ENCODE results near the gene ITPR1. TPM values are rescaled to one million over a fixed set of nuclear protein-coding genes. Genes with fewer than 3 reads are reported as not detected.

ITPR1 gene
- total RNA-seq, 4 donors from 2014 or later = 210 to 261 (median 232) TPM

- Histone ChIP-seq H3K27me3 (no peaks in the 10 kb centered on the region), H3K4me3 (replicated peaks in 1 of 3) (no peak overlapping the region), H3K27ac (peak overlapping the region; percentile 73 to 82 (median 77)), H3K4me1 (peaks cover 34 to 42% of the 10 kb centered on the region in 2 donors), H3K9me3 (no peaks in the 10 kb centered on the region), H3K36me3 (no peaks in the 10 kb centered on the region)
- intact Hi-C loops (cut with DNase I) = no loop called here
- 28% methylated on average over 10 of the region's 10 CpGs for WGBS, 2 donors
- peak; percentile 81 to 87 for DNase-seq
- peak in 3 of 6 experiments; percentile 8 to 43 (median 41) for TF ChIP-seq CTCF (IDR thresholded peaks at IDR 0.05)
- peak in 1 of 2 donors; percentile 36 for TF ChIP-seq POLR2A (IDR thresholded peaks at IDR 0.05)
These were observed 134.7 kb downstream of the ITPR1 start for GRCh38 chr3:4627651-4628375.

GRCh38 chr3:4629095-4630007 lies 136.2 kb downstream of the ITPR1 start:
- TF ChIP-seq CTCF (IDR thresholded peaks at IDR 0.05) = no peak
- no peak for TF ChIP-seq POLR2A (IDR thresholded peaks at IDR 0.05)
- Histone ChIP-seq H3K36me3 (no peaks in the 10 kb centered on the region), H3K27me3 (no peaks in the 10 kb centered on the region), H3K4me3 (replicated peaks in 1 of 3) (no peak overlapping the region), H3K9me3 (no peaks in the 10 kb centered on the region), H3K27ac (peak overlapping the region; percentile 67 to 82 (median 73)), H3K4me1 (peaks cover 38 to 49% of the 10 kb centered on the region in 2 donors)
- DNase-seq = no peak
- 90% methylated on average over 9 of the region's 9 CpGs for WGBS, 2 donors
- intact Hi-C loops (cut with DNase I) = loop anchor here (5.0 to 10.0 kb wide), 2 partner anchors 137 to 165 kb away; partner anchors contain the start of genes ITPR1 and SUMF1

- no peak for DNase-seq
- Histone ChIP-seq H3K27me3 (no peaks in the 10 kb centered on the region), H3K27ac (peak overlapping the region; percentile 49 to 74 (median 56)), H3K9me3 (no peaks in the 10 kb centered on the region), H3K36me3 (no peaks in the 10 kb centered on the region), H3K4me1 (peaks cover 29 to 46% of the 10 kb centered on the region in 2 donors), H3K4me3 (replicated peaks in 1 of 3) (no peak overlapping the region)
- intact Hi-C loops (cut with DNase I) = loop anchor here (5.0 to 10.0 kb wide), 2 partner anchors 141 to 169 kb away; partner anchors contain the start of genes ITPR1 and SUMF1
- TF ChIP-seq POLR2A (IDR thresholded peaks at IDR 0.05) (no peak), CTCF (IDR thresholded peaks at IDR 0.05) (peak; percentile 72 to 94 (median 85))
- WGBS, 2 donors = 62 to 67% methylated on average over 10 of the region's 10 CpGs
These were observed 140.2 kb downstream of the ITPR1 start for GRCh38 chr3:4633078-4634004.

GRCh38 chr3:4634894-4635293 lies 141.7 kb downstream of the ITPR1 start:
- Histone ChIP-seq H3K9me3 (no peaks in the 10 kb centered on the region), H3K4me1 (peaks cover 29 to 42% of the 10 kb centered on the region in 2 donors), H3K36me3 (no peaks in the 10 kb centered on the region), H3K4me3 (replicated peaks in 1 of 3) (no peak overlapping the region), H3K27me3 (no peaks in the 10 kb centered on the region), H3K27ac (peak overlapping the region in 1 of 3 donors; percentile 74)
- intact Hi-C loops (cut with DNase I) = loop anchor here (5.0 to 10.0 kb wide), 3 partner anchors 143 to 278 kb away; partner anchors contain the start of genes ITPR1 and SUMF1
- 94 to 95% methylated on average over 6 of the region's 6 CpGs for WGBS, 2 donors
- DNase-seq = no peak
- TF ChIP-seq POLR2A (IDR thresholded peaks at IDR 0.05) = no peak
- TF ChIP-seq CTCF (IDR thresholded peaks at IDR 0.05) = no peak

All from thyroid gland (tissue), 4 donors.